GM12873 (cell line): ENCODE results near the gene HS6ST3.
A peak's percentile ranks its signal among the peaks of the same experiment; 100 is the strongest.

Experiments used
- TF ChIP-seq, protein P1 (sequence below): IDR thresholded peaks from 2 replicates; pipeline ENCODE4 v1.5.1; 2012; ENCODE audit warnings: low read depth, mild to moderate bottlenecking, moderate library complexity, low read length, control low read depth; ENCODE audit not compliant: insufficient read depth; ENCODE audit errors: missing control alignments

HS6ST3 gene

DNA sequence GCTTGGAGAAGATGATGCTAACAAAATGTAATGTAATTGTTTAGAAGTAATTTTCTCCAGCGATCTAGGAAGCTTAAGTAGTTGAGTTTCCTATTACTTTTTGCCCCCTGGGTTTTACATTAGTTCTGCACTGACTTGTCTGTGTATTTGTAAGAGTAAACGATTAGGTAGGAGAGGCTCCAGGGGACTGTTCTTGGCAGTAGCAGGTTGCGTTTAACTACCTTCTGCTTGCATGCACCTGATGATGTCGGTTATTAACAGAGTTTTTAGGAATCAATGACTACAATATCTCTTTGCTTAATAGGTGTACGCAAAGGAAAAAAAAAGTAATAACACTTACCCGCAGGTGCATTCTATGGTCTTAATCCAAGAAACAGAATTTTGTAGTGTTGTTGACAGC is 18.4 kb upstream of the HS6ST3 start:
- TF ChIP-seq, protein P1, sequence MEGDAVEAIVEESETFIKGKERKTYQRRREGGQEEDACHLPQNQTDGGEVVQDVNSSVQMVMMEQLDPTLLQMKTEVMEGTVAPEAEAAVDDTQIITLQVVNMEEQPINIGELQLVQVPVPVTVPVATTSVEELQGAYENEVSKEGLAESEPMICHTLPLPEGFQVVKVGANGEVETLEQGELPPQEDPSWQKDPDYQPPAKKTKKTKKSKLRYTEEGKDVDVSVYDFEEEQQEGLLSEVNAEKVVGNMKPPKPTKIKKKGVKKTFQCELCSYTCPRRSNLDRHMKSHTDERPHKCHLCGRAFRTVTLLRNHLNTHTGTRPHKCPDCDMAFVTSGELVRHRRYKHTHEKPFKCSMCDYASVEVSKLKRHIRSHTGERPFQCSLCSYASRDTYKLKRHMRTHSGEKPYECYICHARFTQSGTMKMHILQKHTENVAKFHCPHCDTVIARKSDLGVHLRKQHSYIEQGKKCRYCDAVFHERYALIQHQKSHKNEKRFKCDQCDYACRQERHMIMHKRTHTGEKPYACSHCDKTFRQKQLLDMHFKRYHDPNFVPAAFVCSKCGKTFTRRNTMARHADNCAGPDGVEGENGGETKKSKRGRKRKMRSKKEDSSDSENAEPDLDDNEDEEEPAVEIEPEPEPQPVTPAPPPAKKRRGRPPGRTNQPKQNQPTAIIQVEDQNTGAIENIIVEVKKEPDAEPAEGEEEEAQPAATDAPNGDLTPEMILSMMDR: no peak

DNA sequence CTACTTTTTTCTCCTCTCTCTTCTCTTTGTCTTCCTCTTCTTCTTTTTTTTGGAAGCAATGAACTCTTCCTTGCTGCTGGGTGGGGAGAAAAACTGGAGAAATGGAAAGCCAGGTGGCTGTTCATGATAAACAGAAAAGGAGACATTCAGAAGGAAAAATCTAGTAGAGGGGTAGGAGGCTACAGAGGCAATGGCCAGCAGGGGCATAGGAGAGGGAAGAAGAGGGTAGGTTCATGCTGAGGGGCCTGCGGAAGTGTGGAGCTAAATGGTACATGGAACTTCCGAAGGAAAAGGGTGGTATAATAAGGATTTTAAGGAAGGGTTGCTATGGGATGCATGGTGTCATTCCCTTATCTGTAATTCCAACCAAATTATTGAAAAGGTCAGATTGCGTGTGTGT is 17.5 kb upstream of the HS6ST3 start:
- TF ChIP-seq, protein P1: no peak

DNA sequence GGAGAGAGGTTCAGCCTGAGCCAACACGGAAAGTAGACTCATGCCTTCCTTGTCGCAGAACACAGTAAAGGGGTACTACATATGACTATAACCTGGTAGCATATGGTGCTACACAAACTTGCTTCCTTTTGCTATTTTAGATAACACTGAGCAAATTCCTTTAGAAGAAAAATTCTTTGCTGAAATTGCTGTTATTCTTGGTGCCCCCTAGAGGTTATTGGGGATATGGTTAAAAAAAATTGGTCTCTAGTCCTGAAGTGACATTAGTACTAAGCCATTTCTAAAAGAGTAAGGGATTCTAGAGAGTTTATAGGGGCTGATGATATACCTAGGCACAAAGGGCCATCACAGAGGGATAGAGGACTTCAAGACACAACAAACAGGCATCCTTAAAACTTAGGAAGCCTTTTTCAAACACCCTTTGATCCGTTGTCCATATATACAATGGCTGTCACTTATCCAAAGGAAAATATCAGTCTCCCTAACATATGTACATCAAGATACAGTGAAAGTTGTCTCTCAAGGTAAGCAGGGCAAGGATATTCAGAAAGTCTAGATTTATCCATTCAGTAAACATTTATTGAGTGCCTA is 13.9 kb upstream of the HS6ST3 start:
- TF ChIP-seq, protein P1: peak; percentile 53

DNA sequence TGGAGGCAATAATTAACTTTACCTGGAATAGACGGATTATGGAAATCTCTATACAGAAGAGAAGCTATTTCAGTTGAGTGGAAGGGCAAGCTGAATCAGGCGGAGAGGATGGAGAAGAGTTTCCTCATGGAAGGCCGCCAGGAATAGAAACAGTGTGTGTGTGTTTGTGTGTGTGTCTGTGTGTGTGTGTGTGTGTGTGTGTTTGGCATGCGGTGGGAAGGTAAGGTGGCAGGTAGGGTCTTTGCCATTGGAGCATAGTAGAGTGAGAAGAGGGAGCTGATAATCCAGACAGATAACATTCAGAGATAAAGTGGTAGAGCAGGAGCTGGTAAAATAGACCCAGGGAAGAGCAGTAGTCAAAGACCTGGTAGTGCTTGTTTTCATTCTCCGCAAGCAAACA is 9.2 kb upstream of the HS6ST3 start:
- TF ChIP-seq, protein P1: no peak

DNA sequence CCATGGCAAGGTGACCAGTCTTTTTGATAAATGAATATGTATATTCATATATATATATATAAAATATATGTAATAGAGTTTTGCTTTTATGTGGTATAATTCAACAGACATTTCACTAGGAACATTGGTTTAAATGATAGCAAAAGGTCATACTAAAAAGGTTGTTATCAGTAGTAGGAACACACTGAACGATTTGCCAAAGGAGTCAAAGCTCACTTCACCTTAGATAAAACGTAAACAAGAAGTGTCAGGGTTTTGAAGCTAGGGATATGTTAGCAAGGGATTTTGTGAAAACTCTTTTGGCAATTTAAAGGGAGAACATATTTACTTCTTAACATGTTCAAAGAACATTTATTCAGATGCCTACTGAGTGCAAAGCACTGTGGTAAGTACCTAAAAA is 8.0 kb upstream of the HS6ST3 start:
- TF ChIP-seq, protein P1: no peak

DNA sequence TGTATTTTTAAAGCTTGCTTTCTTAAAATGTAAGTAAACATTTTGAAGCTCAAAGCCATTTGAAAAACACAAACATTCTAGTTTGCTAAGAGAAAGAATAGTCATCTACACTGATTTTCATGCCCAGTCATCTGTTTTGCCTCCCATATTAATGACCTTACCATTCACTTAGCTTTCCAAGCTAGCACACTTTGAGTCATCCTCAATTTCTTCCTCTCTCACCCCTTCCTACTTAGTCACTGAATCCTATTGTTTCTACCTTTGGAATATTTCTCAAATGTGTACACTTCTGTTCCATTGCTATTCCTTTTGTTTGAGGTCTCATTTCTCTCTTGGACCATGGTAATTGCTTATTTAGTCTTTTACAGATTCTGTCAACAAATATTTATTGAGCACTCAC is 7.3 kb upstream of the HS6ST3 start:
- TF ChIP-seq, protein P1: no peak

DNA sequence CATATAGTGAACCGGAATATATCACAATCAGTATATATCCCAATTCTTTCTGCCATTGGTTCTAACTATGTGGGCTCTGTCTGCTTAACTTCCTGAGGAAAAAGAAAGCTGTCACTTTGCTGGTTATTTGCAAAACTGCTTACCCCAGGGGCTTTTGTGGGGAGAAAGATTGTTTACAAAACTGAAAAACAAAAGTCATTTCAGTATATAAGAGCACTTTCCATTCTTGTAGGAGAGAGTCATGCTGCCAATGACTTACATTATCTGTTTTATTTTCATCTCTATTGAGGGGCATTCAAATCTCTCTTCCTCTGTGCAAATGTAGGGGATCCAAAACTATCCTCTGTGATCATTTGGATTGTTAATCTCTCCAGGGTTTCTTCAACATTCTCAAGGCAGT is 3.2 kb upstream of the HS6ST3 start:
- TF ChIP-seq, protein P1: no peak
